Calu3 (cell line): ENCODE measurements around the gene SLC35D3. TPM values are rescaled to one million over a fixed set of nuclear protein-coding genes. Genes with fewer than 3 reads are reported as not detected.
"Not testable (repeated sequence)": the region's sequence is repeated elsewhere in the genome, so short reads cannot be mapped to it uniquely, and the experiment has no call there.

Source experiments
- BruUV-seq: library from RNA; stranded (reverse); fragments of 400-500 nt; replicated peaks from 2 replicates; lab custom pipeline; 2021; lab: Mats Ljungman, UMichigan
- CTCF ChIA-PET: fragments of 300-600 bp; sonication (Branson Sonifier 250); formaldehyde crosslinking; loops from one replicate; lab custom pipeline; 2022; ENCODE audit warnings: antibody characterized with exemption; lab: Charles Lee
- DNase-seq: peaks from one replicate; pipeline ENCODE4 v3.0.0; 2022
- H3K27ac Mint-ChIP-seq: one replicate; pipeline ENCODE4 v1.8.0; 2022; ENCODE audit warnings: mixed read lengths; ENCODE audit not compliant: unreplicated experiment
- H3K27me3 Mint-ChIP-seq: one replicate; pipeline ENCODE4 v1.8.0; 2022; ENCODE audit warnings: mixed read lengths; ENCODE audit not compliant: unreplicated experiment
- H3K36me3 Mint-ChIP-seq: one replicate; pipeline ENCODE4 v1.8.0; 2022; ENCODE audit warnings: mild to moderate bottlenecking, moderate library complexity, mixed read lengths; ENCODE audit not compliant: insufficient read depth, unreplicated experiment
- H3K4me1 Mint-ChIP-seq: one replicate; pipeline ENCODE4 v1.8.0; 2022; ENCODE audit warnings: mild to moderate bottlenecking, low read depth, mixed read lengths; ENCODE audit not compliant: unreplicated experiment
- H3K4me3 Mint-ChIP-seq: one replicate; pipeline ENCODE4 v1.8.0; 2022; ENCODE audit warnings: mild to moderate bottlenecking, low read depth, moderate library complexity, mixed read lengths; ENCODE audit not compliant: unreplicated experiment
- H3K9me3 Mint-ChIP-seq: one replicate; pipeline ENCODE4 v1.8.0; 2022; ENCODE audit warnings: low read depth, mixed read lengths; ENCODE audit not compliant: unreplicated experiment
- intact Hi-C: fragments of 100-400 bp; cut with micrococcal nuclease; formaldehyde crosslinking; loops from one replicate; pipeline ENCODE4 v1.10.0; 2022; ENCODE audit not compliant: unreplicated experiment
- total RNA-seq: library from RNA; stranded (reverse); gene quantifications from 2 replicates; pipeline ENCODE4 v1.2.3, GENCODE V29; 2022
- TF ChIP-seq, protein P1 (sequence below): fragments of 200-600 bp; IDR thresholded peaks from one replicate; pipeline ENCODE4 v1.8.0; 2022; ENCODE audit warnings: antibody characterized with exemption; ENCODE audit not compliant: unreplicated experiment

Gene SLC35D3
- total RNA-seq, 1 experiment from 2014 or later: not detected

DNA sequence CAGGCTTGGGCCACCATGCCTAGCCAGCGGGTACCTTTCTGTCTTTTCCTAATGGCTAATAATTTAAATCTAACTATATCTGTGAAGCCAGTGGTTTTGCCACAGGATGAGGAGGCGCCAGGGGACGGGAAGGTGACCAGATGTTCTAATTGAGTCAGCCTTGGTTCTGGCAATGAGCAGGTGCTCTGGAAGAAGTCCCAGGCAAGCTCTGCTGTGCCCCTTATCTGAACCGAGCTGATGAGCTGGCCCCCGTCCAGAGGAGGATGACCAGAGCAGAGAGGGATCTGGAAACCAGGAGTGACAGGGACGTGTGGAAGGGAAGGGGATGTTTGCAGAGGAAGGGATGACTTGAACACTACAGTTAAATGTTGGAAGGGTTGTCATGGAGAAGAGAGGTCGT is 46.7 kb downstream of the SLC35D3 start:
- intact Hi-C loops: loop anchor here (2.0 kb wide), 1 partner anchor 46 kb away; no protein-coding TSS in a partner anchor

DNA sequence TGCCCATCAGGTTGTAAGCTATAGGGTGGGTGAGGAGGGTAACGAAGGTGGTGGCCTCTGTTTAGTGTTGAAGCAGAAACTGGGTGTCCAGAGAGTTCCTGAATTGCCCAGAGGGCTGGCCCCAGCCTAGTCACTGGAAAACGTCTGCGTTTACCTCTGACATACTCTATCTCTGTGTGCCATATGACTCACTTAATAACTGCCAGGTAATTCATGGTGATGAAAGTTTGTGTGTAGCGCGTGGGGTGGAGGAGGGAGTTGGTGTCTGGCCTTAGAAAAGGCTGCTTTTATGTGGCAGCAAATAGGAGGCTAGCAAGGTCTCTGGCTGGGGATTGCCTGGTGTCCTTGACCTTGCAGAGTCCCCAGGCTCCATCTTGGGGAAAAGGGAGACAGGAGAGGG is 47.3 kb downstream of the SLC35D3 start:
- H3K9me3 Mint-ChIP-seq: peaks cover 3% of the 10 kb centered on the region
- peaks cover 9% of the 10 kb centered on the region for H3K4me1 Mint-ChIP-seq
- H3K27ac Mint-ChIP-seq: no peak overlapping the region
- H3K4me3 Mint-ChIP-seq: no peak overlapping the region
- no peaks in the 10 kb centered on the region for H3K27me3 Mint-ChIP-seq
- TF ChIP-seq, protein P1, sequence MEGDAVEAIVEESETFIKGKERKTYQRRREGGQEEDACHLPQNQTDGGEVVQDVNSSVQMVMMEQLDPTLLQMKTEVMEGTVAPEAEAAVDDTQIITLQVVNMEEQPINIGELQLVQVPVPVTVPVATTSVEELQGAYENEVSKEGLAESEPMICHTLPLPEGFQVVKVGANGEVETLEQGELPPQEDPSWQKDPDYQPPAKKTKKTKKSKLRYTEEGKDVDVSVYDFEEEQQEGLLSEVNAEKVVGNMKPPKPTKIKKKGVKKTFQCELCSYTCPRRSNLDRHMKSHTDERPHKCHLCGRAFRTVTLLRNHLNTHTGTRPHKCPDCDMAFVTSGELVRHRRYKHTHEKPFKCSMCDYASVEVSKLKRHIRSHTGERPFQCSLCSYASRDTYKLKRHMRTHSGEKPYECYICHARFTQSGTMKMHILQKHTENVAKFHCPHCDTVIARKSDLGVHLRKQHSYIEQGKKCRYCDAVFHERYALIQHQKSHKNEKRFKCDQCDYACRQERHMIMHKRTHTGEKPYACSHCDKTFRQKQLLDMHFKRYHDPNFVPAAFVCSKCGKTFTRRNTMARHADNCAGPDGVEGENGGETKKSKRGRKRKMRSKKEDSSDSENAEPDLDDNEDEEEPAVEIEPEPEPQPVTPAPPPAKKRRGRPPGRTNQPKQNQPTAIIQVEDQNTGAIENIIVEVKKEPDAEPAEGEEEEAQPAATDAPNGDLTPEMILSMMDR: no peak
- CTCF ChIA-PET: no interaction called here
- DNase-seq: no peak
- H3K36me3 Mint-ChIP-seq: no peaks in the 10 kb centered on the region
- intact Hi-C loops: loop anchor here (2.0 kb wide), 1 partner anchor 45 kb away; no protein-coding TSS in a partner anchor
- no TSS peak for BruUV-seq

More for the DNA sequence above, 46.7 kb downstream of the SLC35D3 start:
- TF ChIP-seq, protein P1: no peak
- peaks cover 3% of the 10 kb centered on the region for H3K9me3 Mint-ChIP-seq
- H3K4me3 Mint-ChIP-seq: no peak overlapping the region
- H3K36me3 Mint-ChIP-seq: no peaks in the 10 kb centered on the region
- DNase-seq: no peak
- CTCF ChIA-PET: interaction anchor here (0.6 to 1.1 kb wide), 3 partner anchors 45 to 125 kb away, joined by 4 to 5 read pairs (median 4); partner anchors contain the start of gene IL20RA
- peaks cover 9% of the 10 kb centered on the region for H3K4me1 Mint-ChIP-seq
- H3K27ac Mint-ChIP-seq: no peak overlapping the region
- no peaks in the 10 kb centered on the region for H3K27me3 Mint-ChIP-seq
- BruUV-seq: no TSS peak

DNA sequence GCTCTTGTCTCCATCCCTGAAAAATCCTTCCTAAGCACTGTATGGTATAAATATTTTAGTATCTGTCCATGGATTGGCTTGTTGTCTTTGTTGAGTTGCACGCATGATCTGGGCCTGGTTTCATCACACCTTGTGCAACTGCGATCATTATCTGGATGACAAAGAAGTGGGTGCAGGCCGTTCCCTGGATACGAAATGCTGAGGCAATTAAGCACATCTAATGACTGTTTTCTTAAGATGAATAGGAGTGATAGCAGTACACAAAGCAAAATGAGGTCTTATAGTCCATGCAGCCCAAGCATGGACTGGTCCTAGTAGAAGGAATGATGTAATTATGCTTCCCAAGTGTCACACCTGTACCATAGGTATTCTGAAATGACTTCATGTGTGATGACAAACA is 47.8 kb downstream of the SLC35D3 start:
- Mint-ChIP-seq H3K9me3 (peaks cover 3% of the 10 kb centered on the region), H3K36me3 (no peaks in the 10 kb centered on the region), H3K4me3 (no peak overlapping the region), H3K27ac (no peak overlapping the region), H3K4me1 (peaks cover 9% of the 10 kb centered on the region), H3K27me3 (no peaks in the 10 kb centered on the region)
- TF ChIP-seq, protein P1: no peak
- no TSS peak for BruUV-seq
- intact Hi-C loops: loop anchor here (2.0 kb wide), 1 partner anchor 45 kb away; no protein-coding TSS in a partner anchor
- DNase-seq: no peak
- CTCF ChIA-PET: no interaction called here

DNA sequence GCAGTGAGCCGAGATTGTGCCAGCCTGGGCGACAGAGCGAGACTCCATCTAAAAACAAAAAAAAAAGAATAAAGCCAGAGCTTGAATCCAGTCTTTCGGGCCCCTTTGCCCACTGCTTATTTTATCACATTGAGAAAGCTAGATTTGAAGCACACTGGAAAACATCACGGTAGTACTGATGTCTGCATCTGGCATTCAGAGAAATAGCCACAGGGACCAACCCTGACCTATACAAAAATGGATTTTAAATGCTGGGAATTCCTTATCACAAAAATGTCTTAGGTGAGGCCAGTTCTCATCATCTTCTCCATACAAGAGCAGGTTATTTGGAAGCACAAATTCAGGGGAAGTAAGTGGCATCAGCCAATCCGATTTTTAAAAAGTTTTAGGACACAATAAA is 49.5 kb downstream of the SLC35D3 start:
- no peaks in the 10 kb centered on the region for H3K36me3 Mint-ChIP-seq
- no peaks in the 10 kb centered on the region for H3K27me3 Mint-ChIP-seq
- peaks cover 9% of the 10 kb centered on the region for H3K4me1 Mint-ChIP-seq
- CTCF ChIA-PET: no interaction called here
- H3K4me3 Mint-ChIP-seq: no peak overlapping the region
- TF ChIP-seq, protein P1: no peak
- intact Hi-C loops: no loop called here
- DNase-seq: no peak
- BruUV-seq: no TSS peak
- H3K27ac Mint-ChIP-seq: no peak overlapping the region
- peaks cover 3% of the 10 kb centered on the region for H3K9me3 Mint-ChIP-seq

DNA sequence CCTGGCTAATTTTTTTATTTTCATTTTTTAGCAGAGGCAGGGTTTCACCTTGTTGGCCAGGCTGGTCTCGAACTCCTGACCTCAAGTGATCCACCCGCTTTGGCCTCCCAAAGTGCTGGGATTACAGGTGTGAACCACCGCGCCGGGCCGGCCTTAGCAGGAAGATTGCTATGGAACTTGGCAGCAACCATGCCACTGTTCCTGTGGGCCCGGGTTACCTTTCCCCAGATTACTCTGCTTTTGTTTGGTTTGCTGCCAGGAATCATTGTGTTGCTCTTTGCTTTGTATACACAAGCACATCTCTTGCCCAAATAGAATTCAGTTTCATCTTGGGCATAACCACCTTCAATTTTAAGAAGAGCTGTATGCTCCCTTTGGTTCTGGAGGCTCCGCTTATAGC is 51.7 kb downstream of the SLC35D3 start:
- H3K36me3 Mint-ChIP-seq, BruUV-seq, CTCF ChIA-PET, intact Hi-C loops, DNase-seq, H3K4me1 Mint-ChIP-seq, H3K4me3 Mint-ChIP-seq, H3K27ac Mint-ChIP-seq, H3K27me3 Mint-ChIP-seq, H3K9me3 Mint-ChIP-seq: not testable (repeated sequence)
